IMR-90 (cell line): ENCODE measurements around the gene MSANTD1. TPM values are rescaled to one million over a fixed set of nuclear protein-coding genes. Genes with fewer than 3 reads are reported as not detected.

ENCODE experiments used
- ATAC-seq: fragments of 200-7000 bp; cut with Tn5 transposase; 2 replicates; pipeline ENCODE4 v1.9.1; 2020; ENCODE audit warnings: low read depth, mild to moderate bottlenecking, moderate library complexity
- BruUV-seq: library from RNA; stranded (reverse); fragments of 400-500 nt; replicated peaks from 2 replicates; lab custom pipeline; 2021; lab: Mats Ljungman, UMichigan
- CTCF ChIA-PET: fragments of 300-600 bp; formaldehyde crosslinking; extraction: SDS; loops from one replicate; lab custom pipeline; 2021; ENCODE audit warnings: antibody characterized with exemption; lab: Yijun Ruan, JAX
- POLR2A ChIA-PET: fragments of 300-600 bp; sonication (Branson Sonifier 250); formaldehyde crosslinking; loops from one replicate; lab custom pipeline; 2022; ENCODE audit warnings: antibody characterized with exemption; ENCODE audit not compliant: unreplicated experiment; lab: Charles Lee
- DNase-seq: peaks from one replicate; pipeline ENCODE4 v3.0.0; 2013
- H2AFZ ChIP-seq: replicated peaks from 2 replicates; pipeline ENCODE3; 2013; ENCODE audit warnings: low read length, mild to moderate bottlenecking; ENCODE audit not compliant: poor library complexity
- H2AK5ac ChIP-seq: 2 replicates; pipeline ENCODE4 v1.6.1; 2013; ENCODE audit warnings: low read depth, low read length, inconsistent platforms
- H2AK9ac ChIP-seq: replicated peaks from 2 replicates; pipeline ENCODE3; 2013; ENCODE audit warnings: mild to moderate bottlenecking, low read depth, low read length, moderate library complexity; ENCODE audit not compliant: poor library complexity
- H2BK120ac ChIP-seq: 2 replicates; pipeline ENCODE4 v1.6.1; 2013; ENCODE audit warnings: low read depth, low read length, inconsistent platforms
- H2BK15ac ChIP-seq: 3 replicates; pipeline ENCODE4 v1.6.1; 2013; ENCODE audit warnings: low read depth, low read length, inconsistent platforms
- H2BK20ac ChIP-seq: 2 replicates; pipeline ENCODE4 v1.6.1; 2013; ENCODE audit warnings: low read depth, mild to moderate bottlenecking, inconsistent platforms, low read length, moderate library complexity
- H2BK5ac ChIP-seq: 2 replicates; pipeline ENCODE4 v1.6.1; 2013; ENCODE audit warnings: mild to moderate bottlenecking, low read depth, low read length, inconsistent platforms; ENCODE audit not compliant: poor library complexity, severe bottlenecking
- H3K14ac ChIP-seq: replicated peaks from 2 replicates; pipeline ENCODE4 v1.6.1; 2013; ENCODE audit warnings: low read depth, low read length, inconsistent platforms
- H3K18ac ChIP-seq: 2 replicates; pipeline ENCODE4 v1.6.1; 2013; ENCODE audit warnings: low read depth, low read length, control low read depth
- H3K23ac ChIP-seq: 2 replicates; pipeline ENCODE4 v1.6.1; 2013; ENCODE audit warnings: low read depth, low read length, inconsistent platforms
- H3K27ac ChIP-seq: 2 replicates; pipeline ENCODE4 v1.5.1; 2013; ENCODE audit warnings: mild to moderate bottlenecking, control low read depth, low read length; ENCODE audit not compliant: insufficient read depth
- H3K27me3 ChIP-seq: 2 replicates; pipeline ENCODE4 v1.6.1; 2013; ENCODE audit warnings: low read length; ENCODE audit not compliant: control insufficient read depth, insufficient read depth
- H3K36me3 ChIP-seq: 2 replicates; pipeline ENCODE4 v1.6.1; 2013; ENCODE audit warnings: low read length, mixed read lengths; ENCODE audit not compliant: control insufficient read depth, insufficient read depth
- H3K4ac ChIP-seq: 2 replicates; pipeline ENCODE4 v1.6.1; 2013; ENCODE audit warnings: low read depth, low read length, inconsistent platforms
- H3K4me1 ChIP-seq: 2 replicates; pipeline ENCODE4 v1.6.1; 2013; ENCODE audit warnings: low read length, mixed read lengths; ENCODE audit not compliant: control insufficient read depth, insufficient read depth
- H3K4me2 ChIP-seq: 2 replicates; pipeline ENCODE4 v1.6.1; 2013; ENCODE audit warnings: low read depth, mild to moderate bottlenecking, control low read depth, low read length, moderate library complexity
- H3K4me3 ChIP-seq: 2 replicates; pipeline ENCODE4 v1.5.1; 2013; ENCODE audit warnings: low read depth, mild to moderate bottlenecking, control low read depth, low read length, moderate library complexity; ENCODE audit not compliant: insufficient read depth
- H3K56ac ChIP-seq: 2 replicates; pipeline ENCODE4 v1.6.1; 2013; ENCODE audit warnings: low read length, inconsistent platforms; ENCODE audit not compliant: insufficient read depth; ENCODE audit errors: extremely low read depth
- H3K79me1 ChIP-seq, 2 experiments: 2 replicates each; pipeline ENCODE4 v1.6.1; 2013; ENCODE audit warnings: low read length in 2 of 2, inconsistent platforms in 1 of 2, low read depth in 1 of 2
- H3K9ac ChIP-seq: 2 replicates; pipeline ENCODE4 v1.6.1; 2013; ENCODE audit warnings: low read depth, low read length, control low read depth
- H3K9me1 ChIP-seq: 2 replicates; pipeline ENCODE4 v1.6.1; 2013; ENCODE audit warnings: low read length, inconsistent platforms; ENCODE audit not compliant: insufficient read depth
- H3K9me3 ChIP-seq: 2 replicates; pipeline ENCODE4 v1.6.1; 2013; ENCODE audit warnings: low read length; ENCODE audit not compliant: control insufficient read depth, insufficient read depth
- H4K20me1 ChIP-seq: 2 replicates; pipeline ENCODE4 v1.6.1; 2013; ENCODE audit warnings: low read length, inconsistent platforms; ENCODE audit not compliant: insufficient read depth
- H4K5ac ChIP-seq: 2 replicates; pipeline ENCODE4 v1.6.1; 2013; ENCODE audit warnings: mild to moderate bottlenecking, low read depth, low read length, control low read depth
- H4K8ac ChIP-seq, 2 experiments: 2 replicates each; pipeline ENCODE4 v1.6.1; 2013; ENCODE audit warnings: low read depth in 2 of 2, low read length in 2 of 2, control low read depth in 1 of 2, inconsistent platforms in 1 of 2
- H4K91ac ChIP-seq: 2 replicates; pipeline ENCODE4 v1.6.1; 2013; ENCODE audit warnings: low read depth, low read length, inconsistent platforms; ENCODE audit not compliant: insufficient read depth
- MAZ ChIP-seq: IDR thresholded peaks from 2 replicates; pipeline ENCODE4 v1.6.1; 2012; ENCODE audit warnings: low read depth, mild to moderate bottlenecking, low read length, improper control_type of control experiment, moderate library complexity, borderline replicate concordance
- MXI1 ChIP-seq: IDR thresholded peaks from 2 replicates; pipeline ENCODE4 v1.6.1; 2012; ENCODE audit warnings: low read depth, mild to moderate bottlenecking, low read length, moderate library complexity, borderline replicate concordance
- RCOR1 ChIP-seq: IDR thresholded peaks from 2 replicates; pipeline ENCODE4 v1.6.1; 2012; ENCODE audit warnings: mild to moderate bottlenecking, low read length, improper control_type of control experiment; ENCODE audit not compliant: insufficient replicate concordance
- RFX5 ChIP-seq: IDR thresholded peaks from 2 replicates; pipeline ENCODE4 v1.8.0; 2012; ENCODE audit warnings: low read depth, mild to moderate bottlenecking, low read length, moderate library complexity
- WGBS, 2 experiments: methylation state at CpG; one replicate each; pipeline versions ENCODE4 v1.1.5 to v1.1.7; 2013; ENCODE audit warnings: missing lambda C conversion rate in 2 of 2; ENCODE audit not compliant: insufficient read length in 1 of 2; ENCODE audit errors: extremely low coverage in 2 of 2; 5-methylcytosine and 5-hydroxymethylcytosine counted together
- dilution Hi-C: fragments of 300-500 bp; cut with HindIII; formaldehyde crosslinking; loops from one replicate; pipeline ENCODE4 v1.14.3; 2018; ENCODE audit warnings: low sequenced_read_pairs; ENCODE audit not compliant: unreplicated experiment
- in situ Hi-C: fragments of 300-500 bp; cut with MboI; formaldehyde crosslinking; loops from 3 replicates; pipeline ENCODE4 v1.14.3; 2019; ENCODE audit warnings: low sequenced_read_pairs, inconsistent platforms, mixed read lengths
- intact Hi-C: fragments of 100-400 bp; cut with micrococcal nuclease; formaldehyde crosslinking; loops from 2 replicates; pipeline ENCODE4 v1.10.0; 2022
- polyA plus RNA-seq, 3 experiments: library from polyadenylated mRNA; depleted of rRNA; stranded (reverse); fragments of >200 nt; gene quantifications; 2 replicates each; pipeline ENCODE4 v1.2.3, GENCODE V29; 2012; ENCODE audit warnings: low replicate concordance in 1 of 3
- total RNA-seq: library from RNA; depleted of rRNA; stranded (reverse); fragments of >200 nt; gene quantifications from 2 replicates; pipeline ENCODE4 v1.2.3, GENCODE V29; 2012
- TF ChIP-seq, protein P1 (sequence below): conservative IDR thresholded peaks from 2 replicates; pipeline ENCODE4 v1.5.1; 2012; ENCODE audit warnings: mild to moderate bottlenecking, low read depth, low read length, improper control_type of control experiment
- TF ChIP-seq, protein P2 (sequence below): fragments of 150-350 bp; IDR thresholded peaks from 2 replicates; pipeline ENCODE4 v1.6.1; 2016; ENCODE audit warnings: low read depth, mild to moderate bottlenecking, low read length, moderate library complexity, borderline replicate concordance

MSANTD1 gene
- total and polyA plus RNA-seq, 2 of the 4 experiments (the other 2 are of a cell fraction), result under 0.01 to 0.07 TPM

DNA sequence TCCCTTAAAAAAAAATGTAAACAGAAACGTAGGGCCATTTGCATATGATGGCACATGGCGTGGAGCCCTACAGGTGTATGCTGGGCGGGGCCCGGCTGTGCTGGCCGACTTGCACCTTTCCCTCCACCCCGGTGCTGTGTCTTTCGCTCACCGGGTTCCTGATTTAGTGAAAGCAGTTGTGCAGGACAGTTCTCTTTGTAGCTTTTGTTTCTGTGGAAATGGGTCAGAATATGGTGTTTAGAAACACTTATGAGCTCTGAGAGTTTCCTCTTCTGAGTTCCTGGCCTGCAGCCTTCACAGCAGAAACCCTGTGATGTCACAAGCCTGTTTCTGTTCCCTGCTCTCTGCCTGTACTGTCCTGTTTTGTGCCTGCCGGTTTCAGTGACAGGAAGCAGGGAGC, 22.5 kb upstream of the MSANTD1 start:
- Histone ChIP-seq H3K4me2 (no peak overlapping the region), H2AK5ac (no peak overlapping the region), H3K9me1 (peaks cover 8% of the 10 kb centered on the region), H3K9me3 (no peaks in the 10 kb centered on the region), H2BK15ac (no peak overlapping the region), H2BK5ac (no peak overlapping the region), H2BK120ac (no peak overlapping the region), H4K91ac (no peak overlapping the region), H3K56ac (no peak overlapping the region), H4K20me1 (peaks cover 3% of the 10 kb centered on the region; the same call in 1 of the 2 replicates), H3K4me1 (peaks cover 3% of the 10 kb centered on the region), H2AFZ (no peak overlapping the region), H3K23ac (no peak overlapping the region), H2AK9ac (no peak overlapping the region), H3K79me1 (peaks cover 0 to 9% of the 10 kb centered on the region in 2 experiments; a peak in 1 of 4 replicates), H3K14ac (no peak overlapping the region), H3K27me3 (no peaks in the 10 kb centered on the region), H3K4me3 (no peak overlapping the region), H4K8ac (no peak overlapping the region), H3K27ac (no peak overlapping the region), H4K5ac (no peak overlapping the region), H3K4ac (no peak overlapping the region), H3K36me3 (peaks cover 63% of the 10 kb centered on the region), H2BK20ac (no peak overlapping the region), H3K9ac (no peak overlapping the region), H3K18ac (no peak overlapping the region)
- ATAC-seq (no peak), DNase-seq (no peak)
- intact Hi-C loops, result no loop called here
- CTCF ChIA-PET, result no interaction called here
- in situ Hi-C loops, result no loop called here
- POLR2A ChIA-PET, result no interaction called here
- no peak for TF ChIP-seq MAZ
- TF ChIP-seq, protein P1, sequence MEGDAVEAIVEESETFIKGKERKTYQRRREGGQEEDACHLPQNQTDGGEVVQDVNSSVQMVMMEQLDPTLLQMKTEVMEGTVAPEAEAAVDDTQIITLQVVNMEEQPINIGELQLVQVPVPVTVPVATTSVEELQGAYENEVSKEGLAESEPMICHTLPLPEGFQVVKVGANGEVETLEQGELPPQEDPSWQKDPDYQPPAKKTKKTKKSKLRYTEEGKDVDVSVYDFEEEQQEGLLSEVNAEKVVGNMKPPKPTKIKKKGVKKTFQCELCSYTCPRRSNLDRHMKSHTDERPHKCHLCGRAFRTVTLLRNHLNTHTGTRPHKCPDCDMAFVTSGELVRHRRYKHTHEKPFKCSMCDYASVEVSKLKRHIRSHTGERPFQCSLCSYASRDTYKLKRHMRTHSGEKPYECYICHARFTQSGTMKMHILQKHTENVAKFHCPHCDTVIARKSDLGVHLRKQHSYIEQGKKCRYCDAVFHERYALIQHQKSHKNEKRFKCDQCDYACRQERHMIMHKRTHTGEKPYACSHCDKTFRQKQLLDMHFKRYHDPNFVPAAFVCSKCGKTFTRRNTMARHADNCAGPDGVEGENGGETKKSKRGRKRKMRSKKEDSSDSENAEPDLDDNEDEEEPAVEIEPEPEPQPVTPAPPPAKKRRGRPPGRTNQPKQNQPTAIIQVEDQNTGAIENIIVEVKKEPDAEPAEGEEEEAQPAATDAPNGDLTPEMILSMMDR, result no peak
- TF ChIP-seq RCOR1, result no peak
- no peak for TF ChIP-seq MXI1
- TF ChIP-seq, protein P2, sequence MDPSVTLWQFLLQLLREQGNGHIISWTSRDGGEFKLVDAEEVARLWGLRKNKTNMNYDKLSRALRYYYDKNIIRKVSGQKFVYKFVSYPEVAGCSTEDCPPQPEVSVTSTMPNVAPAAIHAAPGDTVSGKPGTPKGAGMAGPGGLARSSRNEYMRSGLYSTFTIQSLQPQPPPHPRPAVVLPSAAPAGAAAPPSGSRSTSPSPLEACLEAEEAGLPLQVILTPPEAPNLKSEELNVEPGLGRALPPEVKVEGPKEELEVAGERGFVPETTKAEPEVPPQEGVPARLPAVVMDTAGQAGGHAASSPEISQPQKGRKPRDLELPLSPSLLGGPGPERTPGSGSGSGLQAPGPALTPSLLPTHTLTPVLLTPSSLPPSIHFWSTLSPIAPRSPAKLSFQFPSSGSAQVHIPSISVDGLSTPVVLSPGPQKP, result no peak
- TF ChIP-seq RFX5, result no peak
- no CpG with 5 or more reads among the region's 9 CpGs for WGBS, 2 experiments
- BruUV-seq, result no TSS peak
- dilution Hi-C loops, result no loop called here
